ENCODE data around the gene DENND2D. TPM values are rescaled to one million over a fixed set of nuclear protein-coding genes. Genes with fewer than 3 reads are reported as not detected.

Gene DENND2D
- total and polyA plus RNA-seq, 10 of the 15 experiments (the other 5 are each of a cell fraction or from before 2014, with no cell fraction given), result 149 to 375 (median 172) TPM

- no peak for TF ChIP-seq CHD2 (IDR thresholded peaks at IDR 0.05; ENCODE audit: borderline replicate concordance, low read depth, low read length)
- no peak for TF ChIP-seq SMAD5 (IDR thresholded peaks at IDR 0.05; ENCODE audit: low read depth)
- TF ChIP-seq POLR2A (IDR thresholded peaks at IDR 0.05; ENCODE audit: low read depth, low read length), result no peak
- TF ChIP-seq ZNF622 (IDR thresholded peaks at IDR 0.05), result no peak
- TF ChIP-seq, protein P1, sequence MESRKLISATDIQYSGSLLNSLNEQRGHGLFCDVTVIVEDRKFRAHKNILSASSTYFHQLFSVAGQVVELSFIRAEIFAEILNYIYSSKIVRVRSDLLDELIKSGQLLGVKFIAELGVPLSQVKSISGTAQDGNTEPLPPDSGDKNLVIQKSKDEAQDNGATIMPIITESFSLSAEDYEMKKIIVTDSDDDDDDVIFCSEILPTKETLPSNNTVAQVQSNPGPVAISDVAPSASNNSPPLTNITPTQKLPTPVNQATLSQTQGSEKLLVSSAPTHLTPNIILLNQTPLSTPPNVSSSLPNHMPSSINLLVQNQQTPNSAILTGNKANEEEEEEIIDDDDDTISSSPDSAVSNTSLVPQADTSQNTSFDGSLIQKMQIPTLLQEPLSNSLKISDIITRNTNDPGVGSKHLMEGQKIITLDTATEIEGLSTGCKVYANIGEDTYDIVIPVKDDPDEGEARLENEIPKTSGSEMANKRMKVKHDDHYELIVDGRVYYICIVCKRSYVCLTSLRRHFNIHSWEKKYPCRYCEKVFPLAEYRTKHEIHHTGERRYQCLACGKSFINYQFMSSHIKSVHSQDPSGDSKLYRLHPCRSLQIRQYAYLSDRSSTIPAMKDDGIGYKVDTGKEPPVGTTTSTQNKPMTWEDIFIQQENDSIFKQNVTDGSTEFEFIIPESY (IDR thresholded peaks at IDR 0.05), result no peak
- TF ChIP-seq IKZF1 (conservative IDR thresholded peaks at IDR 0.05), result no peak
- TF ChIP-seq SMC3 (IDR thresholded peaks at IDR 0.05; ENCODE audit: borderline replicate concordance, low read length), result no peak
- no peak for TF ChIP-seq ZBED1 (IDR thresholded peaks at IDR 0.05; ENCODE audit: borderline replicate concordance)
- no peak for TF ChIP-seq IRF5 (IDR thresholded peaks at IDR 0.05; ENCODE audit: borderline replicate concordance)
- no peak for TF ChIP-seq SMAD1 (IDR thresholded peaks at IDR 0.05; ENCODE audit: low read depth, partially characterized antibody)
- TF ChIP-seq, protein P2, sequence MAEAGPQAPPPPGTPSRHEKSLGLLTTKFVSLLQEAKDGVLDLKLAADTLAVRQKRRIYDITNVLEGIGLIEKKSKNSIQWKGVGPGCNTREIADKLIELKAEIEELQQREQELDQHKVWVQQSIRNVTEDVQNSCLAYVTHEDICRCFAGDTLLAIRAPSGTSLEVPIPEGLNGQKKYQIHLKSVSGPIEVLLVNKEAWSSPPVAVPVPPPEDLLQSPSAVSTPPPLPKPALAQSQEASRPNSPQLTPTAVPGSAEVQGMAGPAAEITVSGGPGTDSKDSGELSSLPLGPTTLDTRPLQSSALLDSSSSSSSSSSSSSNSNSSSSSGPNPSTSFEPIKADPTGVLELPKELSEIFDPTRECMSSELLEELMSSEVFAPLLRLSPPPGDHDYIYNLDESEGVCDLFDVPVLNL (IDR thresholded peaks at IDR 0.05; ENCODE audit: low read depth, low read length), result no peak
- TF ChIP-seq MEF2B (IDR thresholded peaks at IDR 0.05; ENCODE audit: partially characterized antibody, poor library complexity, severe bottlenecking), result no peak
- TF ChIP-seq USF1 (IDR thresholded peaks at IDR 0.05; ENCODE audit: borderline replicate concordance, extremely low read length, insufficient read depth, low read depth, low read length), result peak; percentile 27
- TF ChIP-seq, protein P3, sequence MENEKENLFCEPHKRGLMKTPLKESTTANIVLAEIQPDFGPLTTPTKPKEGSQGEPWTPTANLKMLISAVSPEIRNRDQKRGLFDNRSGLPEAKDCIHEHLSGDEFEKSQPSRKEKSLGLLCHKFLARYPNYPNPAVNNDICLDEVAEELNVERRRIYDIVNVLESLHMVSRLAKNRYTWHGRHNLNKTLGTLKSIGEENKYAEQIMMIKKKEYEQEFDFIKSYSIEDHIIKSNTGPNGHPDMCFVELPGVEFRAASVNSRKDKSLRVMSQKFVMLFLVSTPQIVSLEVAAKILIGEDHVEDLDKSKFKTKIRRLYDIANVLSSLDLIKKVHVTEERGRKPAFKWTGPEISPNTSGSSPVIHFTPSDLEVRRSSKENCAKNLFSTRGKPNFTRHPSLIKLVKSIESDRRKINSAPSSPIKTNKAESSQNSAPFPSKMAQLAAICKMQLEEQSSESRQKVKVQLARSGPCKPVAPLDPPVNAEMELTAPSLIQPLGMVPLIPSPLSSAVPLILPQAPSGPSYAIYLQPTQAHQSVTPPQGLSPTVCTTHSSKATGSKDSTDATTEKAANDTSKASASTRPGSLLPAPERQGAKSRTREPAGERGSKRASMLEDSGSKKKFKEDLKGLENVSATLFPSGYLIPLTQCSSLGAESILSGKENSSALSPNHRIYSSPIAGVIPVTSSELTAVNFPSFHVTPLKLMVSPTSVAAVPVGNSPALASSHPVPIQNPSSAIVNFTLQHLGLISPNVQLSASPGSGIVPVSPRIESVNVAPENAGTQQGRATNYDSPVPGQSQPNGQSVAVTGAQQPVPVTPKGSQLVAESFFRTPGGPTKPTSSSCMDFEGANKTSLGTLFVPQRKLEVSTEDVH (IDR thresholded peaks at IDR 0.05; ENCODE audit: low read depth, partially characterized antibody), result peak; percentile 21
- no peak for TF ChIP-seq MAX (IDR thresholded peaks at IDR 0.05; ENCODE audit: low read depth, low read length)
- no peak for TF ChIP-seq SP1 (IDR thresholded peaks at IDR 0.05; ENCODE audit: low read depth, low read length)
- no peak for TF ChIP-seq NFYB (IDR thresholded peaks at IDR 0.05; ENCODE audit: insufficient read depth, low read depth, low read length)
- TF ChIP-seq CHD4 (IDR thresholded peaks at IDR 0.05), result no peak
- peak; percentile 80; the same call in 1 of the 2 replicates for TF ChIP-seq BCL11A (IDR thresholded peaks at IDR 0.05; ENCODE audit: low read depth, low read length)
- no peak for TF ChIP-seq EZH2 (IDR thresholded peaks at IDR 0.05; ENCODE audit: borderline replicate concordance, control insufficient read depth, low read depth, low read length)
- no peak for TF ChIP-seq SIX5 (IDR thresholded peaks at IDR 0.05; ENCODE audit: low read depth, low read length, severe bottlenecking)
- no peak for TF ChIP-seq KAT2A (conservative IDR thresholded peaks at IDR 0.05; ENCODE audit: control insufficient read depth, low read depth, low read length)
Observed at GRCh38 chr1:111217183-111217910, 16.9 kb upstream of the DENND2D start (continued).
